Cardiac fibroblast (primary cell): ENCODE measurements around the gene PTPRN2.

Source experiments
- DNase-seq, 2 donors: peaks; one replicate each; pipeline versions ENCODE4 v3.0.0 to v3.0.0-alpha.2; 2010; ENCODE audit warnings: low read depth in 2 of 2
- H3K4me3 ChIP-seq, 2 donors: replicated peaks in 1 of 2; 1 replicate in 1 of 2; 2 replicates in 1 of 2; pipeline ENCODE4 v1.5.1; 2011; ENCODE audit warnings: low read depth in 2 of 2, low read length in 2 of 2, mild to moderate bottlenecking in 2 of 2, moderate library complexity in 1 of 2
- TF ChIP-seq, protein P1 (sequence below): IDR thresholded peaks from one replicate; pipeline ENCODE4 v1.5.1; 2011; ENCODE audit warnings: low read depth, mild to moderate bottlenecking, low read length, inconsistent platforms

PTPRN2 gene

DNA sequence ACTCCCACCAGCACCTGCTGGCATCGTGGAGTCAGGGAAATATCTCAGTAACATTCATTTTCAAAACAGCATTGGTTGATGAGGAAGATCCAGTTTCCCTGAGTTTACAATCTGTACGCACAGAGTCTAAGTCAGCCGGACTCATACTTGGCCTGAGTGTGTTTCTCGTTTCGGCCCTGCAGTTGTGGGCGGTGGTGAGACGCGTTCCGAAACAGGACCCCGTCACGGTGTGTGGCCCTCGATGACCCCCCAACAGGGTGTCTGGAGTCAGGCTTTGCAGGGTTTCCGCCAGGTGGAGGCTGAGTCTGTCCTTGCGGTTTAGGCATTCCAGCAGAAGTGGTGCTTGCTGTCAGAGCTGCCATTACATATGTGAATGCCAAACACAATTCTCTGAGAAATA, 933.3 kb downstream of the PTPRN2 start:
- no peak for DNase-seq
- TF ChIP-seq, protein P1, sequence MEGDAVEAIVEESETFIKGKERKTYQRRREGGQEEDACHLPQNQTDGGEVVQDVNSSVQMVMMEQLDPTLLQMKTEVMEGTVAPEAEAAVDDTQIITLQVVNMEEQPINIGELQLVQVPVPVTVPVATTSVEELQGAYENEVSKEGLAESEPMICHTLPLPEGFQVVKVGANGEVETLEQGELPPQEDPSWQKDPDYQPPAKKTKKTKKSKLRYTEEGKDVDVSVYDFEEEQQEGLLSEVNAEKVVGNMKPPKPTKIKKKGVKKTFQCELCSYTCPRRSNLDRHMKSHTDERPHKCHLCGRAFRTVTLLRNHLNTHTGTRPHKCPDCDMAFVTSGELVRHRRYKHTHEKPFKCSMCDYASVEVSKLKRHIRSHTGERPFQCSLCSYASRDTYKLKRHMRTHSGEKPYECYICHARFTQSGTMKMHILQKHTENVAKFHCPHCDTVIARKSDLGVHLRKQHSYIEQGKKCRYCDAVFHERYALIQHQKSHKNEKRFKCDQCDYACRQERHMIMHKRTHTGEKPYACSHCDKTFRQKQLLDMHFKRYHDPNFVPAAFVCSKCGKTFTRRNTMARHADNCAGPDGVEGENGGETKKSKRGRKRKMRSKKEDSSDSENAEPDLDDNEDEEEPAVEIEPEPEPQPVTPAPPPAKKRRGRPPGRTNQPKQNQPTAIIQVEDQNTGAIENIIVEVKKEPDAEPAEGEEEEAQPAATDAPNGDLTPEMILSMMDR: no peak
- no peak overlapping the region for H3K4me3 ChIP-seq

DNA sequence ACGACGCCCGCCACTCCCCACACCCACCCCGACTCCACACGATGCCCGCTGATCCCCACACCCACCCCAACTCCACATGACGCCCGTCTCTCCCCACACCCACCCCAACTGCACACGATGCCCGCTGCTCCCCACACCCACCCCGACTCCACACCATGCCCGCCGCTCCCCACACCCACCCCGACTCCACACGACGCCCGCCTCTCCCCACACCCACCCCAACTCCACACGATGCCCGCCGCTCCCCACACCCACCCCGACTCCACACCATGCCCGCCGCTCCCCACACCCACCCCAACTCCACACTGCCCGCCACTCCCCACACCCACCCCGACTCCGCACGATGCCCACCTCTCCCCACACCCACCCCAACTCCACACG, 933.8 kb downstream of the PTPRN2 start:
- TF ChIP-seq, protein P1: no peak
- H3K4me3 ChIP-seq: no peak overlapping the region
- DNase-seq: no peak

DNA sequence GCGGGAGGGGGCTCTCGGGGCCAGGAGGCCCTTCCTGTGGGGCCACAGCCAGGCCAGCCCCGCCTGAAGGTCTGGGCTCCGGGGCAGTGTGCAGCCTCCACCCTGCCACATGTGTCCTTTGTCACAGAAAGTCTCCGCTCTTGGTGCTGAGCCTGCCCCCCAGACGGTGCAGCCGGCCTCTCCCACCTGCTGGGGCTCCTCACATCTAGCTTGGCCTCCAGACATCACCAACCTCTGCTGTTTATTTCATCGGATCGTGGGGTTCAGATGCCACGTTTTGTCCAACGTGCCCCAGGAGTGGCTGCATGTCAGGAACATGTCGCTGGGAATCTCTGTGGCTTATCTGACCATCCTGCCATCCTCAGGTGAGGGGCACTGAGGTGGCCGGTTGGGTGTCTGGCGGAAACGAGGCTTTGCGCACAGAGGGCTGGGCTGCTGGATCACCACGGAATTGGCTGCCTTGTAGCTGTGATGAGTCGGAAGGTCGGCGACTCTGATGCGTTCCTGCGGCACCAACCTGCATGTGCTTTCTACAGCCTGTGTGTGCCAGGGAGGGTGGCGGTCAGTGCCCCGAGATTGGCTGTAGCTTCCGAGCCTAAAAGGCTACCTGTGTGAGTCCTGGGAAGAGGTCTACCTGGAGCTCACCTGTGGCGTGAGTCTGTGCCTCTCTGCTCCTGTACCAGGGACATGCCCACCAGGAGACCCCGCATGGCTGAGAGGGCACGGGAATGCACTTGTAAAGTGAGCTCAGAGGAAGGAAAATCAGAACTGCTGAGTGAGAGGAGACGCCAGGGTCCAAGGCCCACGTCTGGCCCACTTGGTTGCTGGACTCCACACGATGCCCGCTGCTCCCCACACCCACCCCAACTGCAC, 934.4 kb downstream of the PTPRN2 start:
- no peak for DNase-seq
- H3K4me3 ChIP-seq: no peak overlapping the region
- TF ChIP-seq, protein P1: no peak

DNA sequence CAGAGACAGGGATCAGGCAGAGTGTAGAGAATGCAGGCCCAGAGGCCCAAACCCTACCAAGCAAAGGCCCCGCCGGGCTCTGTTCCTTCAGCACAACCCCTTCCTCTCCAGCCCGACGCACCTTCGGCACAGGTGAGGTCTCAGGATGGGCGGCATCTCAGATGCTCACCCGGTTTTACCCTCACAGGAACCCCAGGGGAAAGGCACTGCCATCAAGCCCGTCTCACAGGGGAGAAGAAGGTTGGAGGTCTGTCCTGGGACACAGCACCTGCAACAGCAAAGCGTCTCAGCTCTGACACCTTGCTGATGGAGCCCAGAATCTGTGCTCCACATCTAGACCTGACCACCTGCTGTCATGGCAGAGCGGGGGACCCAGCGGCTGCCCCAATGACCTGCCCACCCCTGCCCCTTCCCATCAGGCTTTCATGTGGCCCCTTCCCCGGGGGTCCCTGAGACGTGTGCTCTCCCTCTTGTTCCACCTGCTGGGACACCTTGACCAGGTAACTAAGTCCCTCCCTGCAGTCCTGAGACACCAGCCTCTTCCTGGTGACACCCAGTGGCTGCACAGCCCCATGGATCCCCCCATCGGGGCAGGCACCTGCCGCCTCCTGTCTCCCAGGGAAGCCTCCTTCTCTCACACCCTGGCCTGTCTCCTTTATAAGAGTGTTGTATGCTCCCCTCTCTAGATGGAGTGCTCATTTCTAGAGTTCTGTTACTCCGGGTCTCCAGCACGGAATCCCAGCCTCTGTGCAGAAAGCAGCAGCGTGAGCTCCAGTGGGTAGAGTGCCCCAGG, 935.3 kb downstream of the PTPRN2 start:
- TF ChIP-seq, protein P1: no peak

DNA sequence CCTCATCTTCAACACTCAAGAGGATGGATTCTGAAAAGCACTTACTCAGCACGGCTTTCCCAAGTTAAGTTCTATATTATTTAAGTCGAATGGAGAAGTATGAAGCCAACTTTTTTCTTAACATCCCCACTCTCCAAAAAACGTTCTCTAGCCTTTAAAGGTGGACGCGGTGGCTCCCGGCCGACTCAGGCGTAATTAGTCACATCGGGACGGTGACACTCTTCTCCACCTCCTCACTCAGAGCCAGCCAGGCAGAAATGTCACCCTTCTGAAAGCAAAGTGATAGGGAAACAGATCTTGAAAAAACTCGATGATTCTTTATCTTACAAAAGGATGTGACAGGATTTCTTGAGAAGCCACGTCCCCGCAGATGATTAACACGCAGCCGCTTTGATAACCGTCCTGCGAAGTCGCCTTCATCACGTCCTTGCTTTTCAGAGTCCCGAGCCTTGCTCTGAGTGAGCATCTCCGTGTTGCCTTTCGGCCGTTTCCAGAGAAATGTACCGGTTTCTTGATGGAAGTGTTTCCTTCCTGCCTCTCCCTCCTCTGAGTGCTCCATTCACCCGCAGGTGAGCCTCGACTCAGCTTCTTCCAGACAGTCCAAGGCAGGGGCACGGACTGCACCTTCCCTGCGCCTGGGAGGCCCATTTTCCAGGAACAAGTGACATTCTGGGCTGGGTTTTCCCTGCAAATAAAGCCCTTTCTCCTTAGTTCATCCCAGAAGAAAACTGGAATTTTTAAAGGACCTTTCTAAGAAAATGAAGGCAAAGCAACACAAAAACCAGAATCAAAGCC, 936.1 kb downstream of the PTPRN2 start:
- DNase-seq: no peak
- H3K4me3 ChIP-seq: no peak overlapping the region
- TF ChIP-seq, protein P1: no peak

More for the DNA sequence above, 935.3 kb downstream of the PTPRN2 start:
- DNase-seq: no peak
- no peak overlapping the region for H3K4me3 ChIP-seq

DNA sequence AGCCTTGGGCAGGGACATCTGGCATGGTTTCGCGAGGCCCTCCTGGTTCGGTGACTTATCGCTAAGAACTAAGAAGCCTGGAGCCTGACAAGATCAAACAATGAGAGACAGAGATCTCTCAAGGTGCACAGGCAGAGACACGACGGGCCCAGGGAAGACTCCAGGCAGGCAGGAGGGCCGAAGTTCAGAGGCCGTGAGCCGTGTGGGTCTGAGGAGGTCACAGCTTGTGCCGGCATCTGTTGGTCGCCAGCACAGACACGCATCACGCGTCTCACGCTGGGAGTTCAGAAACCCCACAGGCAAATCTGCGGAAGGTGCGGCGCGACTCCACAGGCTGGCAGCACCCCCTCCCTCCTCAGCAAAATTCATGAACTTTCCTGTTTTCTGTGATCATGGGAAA, 936.8 kb downstream of the PTPRN2 start:
- TF ChIP-seq, protein P1: no peak
- no peak overlapping the region for H3K4me3 ChIP-seq
- no peak for DNase-seq
